Stimulated activated naive CD8-positive, alpha-beta T cell treated with anti-CD3 and anti-CD28 coated beads, Interleukin-15, Interleukin-2, amounts not matched to agents 100 ng/mL and 50 ng/mL, for 24 hours (primary cell): Measurements from ENCODE around the gene GOPC.

Source experiments
- H3K27ac Mint-ChIP-seq: one replicate; pipeline ENCODE4 v1.8.0; 2021; ENCODE audit warnings: mild to moderate bottlenecking, mixed read lengths
- H3K27me3 Mint-ChIP-seq: one replicate; pipeline ENCODE4 v1.8.0; 2021; ENCODE audit warnings: mixed read lengths
- H3K36me3 Mint-ChIP-seq: one replicate; pipeline ENCODE4 v1.8.0; 2021; ENCODE audit warnings: low read depth, mixed read lengths
- H3K4me1 Mint-ChIP-seq: one replicate; pipeline ENCODE4 v1.8.0; 2021; ENCODE audit warnings: low read depth, mixed read lengths
- H3K4me3 Mint-ChIP-seq: one replicate; pipeline ENCODE4 v1.8.0; 2021; ENCODE audit warnings: mild to moderate bottlenecking, mixed read lengths
- H3K9me3 Mint-ChIP-seq: one replicate; pipeline ENCODE4 v1.8.0; 2021; ENCODE audit warnings: mixed read lengths

The GOPC gene

DNA sequence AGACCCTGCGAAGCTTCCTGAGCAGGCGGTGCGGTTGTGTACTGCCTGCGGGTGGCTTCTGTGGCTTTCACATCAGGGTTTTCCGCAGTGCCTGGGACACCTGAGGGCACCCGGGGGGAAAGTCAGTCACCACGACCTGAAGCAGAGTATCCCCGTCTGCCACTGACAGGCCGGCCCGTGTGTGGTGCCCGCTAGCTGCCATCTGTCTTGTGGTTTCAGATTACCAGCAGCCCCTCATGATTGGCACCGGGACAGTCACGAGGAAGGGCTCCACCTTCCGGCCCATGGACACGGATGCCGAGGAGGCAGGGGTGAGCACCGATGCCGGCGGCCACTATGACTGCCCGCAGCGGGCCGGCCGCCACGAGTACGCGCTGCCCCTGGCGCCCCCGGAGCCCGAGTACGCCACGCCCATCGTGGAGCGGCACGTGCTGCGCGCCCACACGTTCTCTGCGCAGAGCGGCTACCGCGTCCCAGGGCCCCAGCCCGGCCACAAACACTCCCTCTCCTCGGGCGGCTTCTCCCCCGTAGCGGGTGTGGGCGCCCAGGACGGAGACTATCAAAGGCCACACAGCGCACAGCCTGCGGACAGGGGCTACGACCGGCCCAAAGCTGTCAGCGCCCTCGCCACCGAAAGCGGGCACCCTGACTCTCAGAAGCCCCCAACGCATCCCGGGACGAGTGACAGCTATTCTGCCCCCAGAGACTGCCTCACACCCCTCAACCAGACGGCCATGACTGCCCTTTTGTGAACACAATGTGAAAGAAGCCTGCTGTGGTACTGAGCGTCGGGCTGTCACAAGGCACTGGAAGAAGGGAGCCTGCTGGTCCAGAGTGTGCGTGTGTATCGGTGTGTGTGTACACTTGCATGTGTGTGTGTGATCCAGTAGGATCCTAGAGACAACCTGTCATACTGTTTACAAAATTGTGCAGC, 54.4 kb downstream of the GOPC start:
- Mint-ChIP-seq H3K36me3 (no peaks in the 10 kb centered on the region), H3K27me3 (peaks cover 8% of the 10 kb centered on the region), H3K4me3 (peak overlapping the region; percentile 78), H3K27ac (peak overlapping the region; percentile 47), H3K4me1 (peaks cover 37% of the 10 kb centered on the region), H3K9me3 (no peaks in the 10 kb centered on the region)

DNA sequence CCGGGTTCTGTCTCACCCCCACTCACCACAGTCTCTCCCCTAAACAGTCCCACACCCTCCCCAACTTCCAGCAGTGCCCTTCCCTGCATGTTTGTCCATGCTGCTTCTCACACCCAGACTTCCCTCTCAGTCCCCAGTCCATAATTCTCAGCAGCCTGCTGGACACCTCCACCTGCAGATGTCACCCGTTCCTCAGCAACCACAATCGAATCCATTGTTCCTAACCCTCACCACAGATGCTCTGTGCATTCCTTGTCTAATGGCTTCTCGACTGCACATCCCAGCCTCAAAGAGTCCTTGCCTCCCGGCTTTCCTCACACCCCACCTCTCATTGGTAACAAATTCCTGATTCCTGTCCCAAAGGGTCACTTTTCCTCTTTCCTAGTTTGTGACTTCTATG, 55.6 kb downstream of the GOPC start:
- no peaks in the 10 kb centered on the region for H3K36me3 Mint-ChIP-seq
- no peak overlapping the region for H3K4me3 Mint-ChIP-seq
- H3K27ac Mint-ChIP-seq = no peak overlapping the region
- no peaks in the 10 kb centered on the region for H3K9me3 Mint-ChIP-seq
- peaks cover 37% of the 10 kb centered on the region for H3K4me1 Mint-ChIP-seq
- H3K27me3 Mint-ChIP-seq = peaks cover 8% of the 10 kb centered on the region

DNA sequence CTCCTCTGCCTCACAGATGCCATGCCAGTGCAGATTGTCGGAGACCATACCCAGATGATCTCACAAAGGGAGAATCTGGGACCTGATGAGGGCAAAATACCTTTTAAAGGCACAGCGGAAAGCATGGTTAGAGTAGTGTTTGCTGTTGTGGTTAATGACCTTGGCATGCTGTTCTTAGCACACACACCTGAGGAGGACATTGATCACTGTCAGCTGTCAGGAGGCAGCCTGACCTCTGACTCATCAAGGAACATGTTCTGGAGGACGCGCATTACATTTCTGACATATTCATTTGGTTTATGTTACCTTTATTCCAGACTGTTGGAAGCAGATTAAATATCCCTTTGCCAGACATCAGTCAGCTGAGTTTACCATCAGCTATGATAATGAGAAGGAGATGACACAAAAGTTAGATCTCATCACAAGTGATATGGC, 57.1 kb downstream of the GOPC start:
- Mint-ChIP-seq H3K36me3 (peaks cover under 1% of the 10 kb centered on the region), H3K27me3 (peaks cover 9% of the 10 kb centered on the region), H3K4me3 (no peak overlapping the region), H3K4me1 (peaks cover 28% of the 10 kb centered on the region), H3K27ac (no peak overlapping the region), H3K9me3 (no peaks in the 10 kb centered on the region)

DNA sequence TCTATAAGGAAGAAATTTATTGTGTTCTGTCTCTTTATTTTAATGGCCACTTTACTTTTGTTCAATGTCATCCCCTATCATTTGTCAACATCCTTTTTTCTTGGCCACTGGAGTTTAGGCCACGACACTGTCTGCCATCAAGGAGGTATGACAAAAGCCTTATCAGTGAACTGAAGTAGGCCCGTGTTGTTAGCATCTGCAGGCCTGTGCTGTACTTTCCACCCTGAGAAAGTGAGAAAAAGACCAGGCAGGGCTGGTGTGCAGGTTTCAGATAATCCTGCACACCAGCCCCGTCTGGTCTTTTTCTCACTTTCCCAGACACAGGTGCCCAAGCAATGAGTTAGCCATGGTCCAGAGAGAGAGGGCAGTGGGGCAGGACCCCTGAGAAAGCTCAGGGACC, 57.6 kb downstream of the GOPC start:
- Mint-ChIP-seq H3K27me3 (peaks cover 12% of the 10 kb centered on the region), H3K36me3 (peaks cover 4% of the 10 kb centered on the region), H3K4me1 (peaks cover 23% of the 10 kb centered on the region), H3K27ac (no peak overlapping the region), H3K9me3 (no peaks in the 10 kb centered on the region), H3K4me3 (no peak overlapping the region)

DNA sequence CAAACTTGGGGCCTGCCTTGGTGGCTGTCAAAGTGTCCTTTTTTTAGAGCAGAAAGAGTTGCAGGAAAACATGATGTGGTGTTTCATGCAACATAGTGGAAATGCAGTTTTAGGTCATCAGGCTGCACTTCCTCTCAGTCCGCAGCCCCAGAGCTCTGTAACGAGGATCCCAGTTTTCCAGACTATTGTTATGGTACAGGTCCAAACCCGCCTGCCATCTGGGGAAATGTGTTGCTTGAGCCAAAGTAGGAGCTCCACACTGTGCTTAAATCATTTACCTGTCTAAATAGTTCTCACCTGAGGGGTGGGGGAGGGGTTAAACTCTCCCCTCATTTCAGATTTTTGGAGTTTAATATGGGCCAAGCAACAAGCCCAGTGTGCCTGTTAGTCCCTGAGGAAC, 59.8 kb downstream of the GOPC start:
- peaks cover 12% of the 10 kb centered on the region for H3K27me3 Mint-ChIP-seq
- H3K4me3 Mint-ChIP-seq = no peak overlapping the region
- no peaks in the 10 kb centered on the region for H3K9me3 Mint-ChIP-seq
- H3K36me3 Mint-ChIP-seq = peaks cover 4% of the 10 kb centered on the region
- H3K27ac Mint-ChIP-seq = no peak overlapping the region
- peaks cover 3% of the 10 kb centered on the region for H3K4me1 Mint-ChIP-seq

DNA sequence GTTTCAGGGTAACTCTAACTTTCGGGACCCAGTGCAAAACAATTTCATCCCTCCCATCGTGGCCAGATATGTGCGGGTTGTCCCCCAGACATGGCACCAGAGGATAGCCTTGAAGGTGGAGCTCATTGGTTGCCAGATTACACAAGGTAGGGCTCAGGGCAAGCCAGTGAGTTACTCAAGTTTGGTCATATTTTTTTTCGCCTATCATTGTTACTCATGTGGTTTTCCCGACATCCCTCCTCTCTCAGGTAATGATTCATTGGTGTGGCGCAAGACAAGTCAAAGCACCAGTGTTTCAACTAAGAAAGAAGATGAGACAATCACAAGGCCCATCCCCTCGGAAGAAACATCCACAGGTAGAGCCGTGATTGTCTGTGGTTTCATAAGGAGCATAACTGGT, 61.6 kb downstream of the GOPC start:
- H3K36me3 Mint-ChIP-seq = peaks cover 4% of the 10 kb centered on the region
- no peak overlapping the region for H3K27ac Mint-ChIP-seq
- H3K4me1 Mint-ChIP-seq = no peaks in the 10 kb centered on the region
- H3K9me3 Mint-ChIP-seq = no peaks in the 10 kb centered on the region
- H3K4me3 Mint-ChIP-seq = no peak overlapping the region
- peaks cover 3% of the 10 kb centered on the region for H3K27me3 Mint-ChIP-seq

DNA sequence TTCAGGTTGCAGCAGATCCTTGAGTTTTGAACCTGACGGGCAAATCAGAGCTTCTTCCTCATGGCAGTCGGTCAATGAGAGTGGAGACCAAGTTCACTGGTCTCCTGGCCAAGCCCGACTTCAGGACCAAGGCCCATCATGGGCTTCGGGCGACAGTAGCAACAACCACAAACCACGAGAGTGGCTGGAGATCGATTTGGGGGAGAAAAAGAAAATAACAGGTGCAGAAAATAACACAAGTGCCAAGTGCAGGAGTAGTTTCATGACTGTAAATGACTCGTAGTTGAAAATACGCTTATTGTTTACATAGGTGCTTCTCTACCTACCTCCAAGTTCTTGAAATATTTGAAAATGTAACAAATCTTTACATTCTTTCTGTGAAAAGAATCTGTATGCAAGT, 63.7 kb downstream of the GOPC start:
- peaks cover 3% of the 10 kb centered on the region for H3K27me3 Mint-ChIP-seq
- H3K9me3 Mint-ChIP-seq = no peaks in the 10 kb centered on the region

DNA sequence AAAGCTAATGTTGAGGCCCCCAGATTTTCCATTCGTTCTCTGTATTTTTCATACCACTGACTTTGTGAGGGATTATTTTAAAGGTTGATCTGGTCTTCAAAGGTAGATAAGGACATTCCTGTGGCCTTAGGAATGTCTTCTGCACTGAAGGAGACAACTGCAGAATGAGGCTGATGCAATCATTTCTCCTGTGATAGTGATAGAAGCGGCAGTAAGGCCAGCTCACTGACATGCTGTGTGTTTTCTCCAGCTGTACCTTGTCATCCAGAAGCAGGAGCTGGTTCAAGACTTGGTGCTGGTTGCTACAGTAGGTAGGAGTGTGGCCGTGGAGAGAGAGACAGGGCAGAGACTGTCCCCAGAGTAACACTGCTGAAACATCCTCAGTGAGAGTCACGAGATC, 66.0 kb downstream of the GOPC start:
- Mint-ChIP-seq H3K27ac (no peak overlapping the region), H3K27me3 (peaks cover 3% of the 10 kb centered on the region), H3K4me1 (no peaks in the 10 kb centered on the region), H3K4me3 (no peak overlapping the region), H3K36me3 (peaks cover 4% of the 10 kb centered on the region), H3K9me3 (no peaks in the 10 kb centered on the region)

More for the DNA sequence above, 63.7 kb downstream of the GOPC start:
- Mint-ChIP-seq H3K36me3 (peaks cover 4% of the 10 kb centered on the region), H3K4me3 (no peak overlapping the region), H3K4me1 (no peaks in the 10 kb centered on the region), H3K27ac (no peak overlapping the region)

DNA sequence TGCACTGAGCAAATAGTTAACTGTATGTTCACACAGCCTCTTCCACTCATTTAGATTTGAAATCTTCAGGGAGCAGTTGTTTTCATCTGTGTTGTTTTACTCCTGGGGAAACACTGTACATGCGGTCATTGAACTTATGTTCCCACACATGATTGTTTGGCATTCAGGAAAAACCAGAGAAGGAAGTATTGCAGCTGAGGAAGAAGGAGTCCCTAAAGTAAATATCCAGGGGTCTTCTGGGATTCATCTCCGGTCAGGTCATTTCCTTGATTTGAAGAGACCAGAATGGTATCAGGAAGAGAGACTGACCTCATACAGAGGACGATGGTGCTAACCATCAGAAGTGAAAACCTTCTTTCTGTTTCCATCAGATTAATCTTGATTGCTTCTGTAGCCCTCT, 67.3 kb downstream of the GOPC start:
- Mint-ChIP-seq H3K4me1 (no peaks in the 10 kb centered on the region), H3K27ac (no peak overlapping the region)

DNA sequence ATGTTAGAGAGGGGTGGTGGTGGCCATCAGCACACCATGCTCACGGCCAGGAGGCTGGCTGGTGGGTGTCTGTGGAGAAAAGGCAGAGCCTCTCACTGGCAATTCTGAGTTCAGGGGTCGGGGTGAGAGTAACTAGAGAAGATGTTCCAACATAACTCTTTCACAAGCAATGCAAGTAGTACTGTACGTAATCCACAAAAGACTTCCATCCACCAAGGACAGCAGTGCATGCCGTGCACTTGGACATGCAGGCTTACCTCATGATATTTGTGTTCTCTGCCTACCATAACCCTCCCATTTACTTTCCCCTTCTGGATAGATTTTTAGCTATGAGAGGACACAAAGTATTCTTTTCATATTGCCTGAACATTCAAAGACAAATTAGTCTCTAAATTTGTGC, 68.5 kb downstream of the GOPC start:
- no peaks in the 10 kb centered on the region for H3K9me3 Mint-ChIP-seq
- H3K4me3 Mint-ChIP-seq = no peak overlapping the region
- H3K27me3 Mint-ChIP-seq = no peaks in the 10 kb centered on the region

More for the DNA sequence above, 67.3 kb downstream of the GOPC start:
- Mint-ChIP-seq H3K36me3 (peaks cover under 1% of the 10 kb centered on the region), H3K4me3 (no peak overlapping the region), H3K9me3 (no peaks in the 10 kb centered on the region), H3K27me3 (peaks cover under 1% of the 10 kb centered on the region)

DNA sequence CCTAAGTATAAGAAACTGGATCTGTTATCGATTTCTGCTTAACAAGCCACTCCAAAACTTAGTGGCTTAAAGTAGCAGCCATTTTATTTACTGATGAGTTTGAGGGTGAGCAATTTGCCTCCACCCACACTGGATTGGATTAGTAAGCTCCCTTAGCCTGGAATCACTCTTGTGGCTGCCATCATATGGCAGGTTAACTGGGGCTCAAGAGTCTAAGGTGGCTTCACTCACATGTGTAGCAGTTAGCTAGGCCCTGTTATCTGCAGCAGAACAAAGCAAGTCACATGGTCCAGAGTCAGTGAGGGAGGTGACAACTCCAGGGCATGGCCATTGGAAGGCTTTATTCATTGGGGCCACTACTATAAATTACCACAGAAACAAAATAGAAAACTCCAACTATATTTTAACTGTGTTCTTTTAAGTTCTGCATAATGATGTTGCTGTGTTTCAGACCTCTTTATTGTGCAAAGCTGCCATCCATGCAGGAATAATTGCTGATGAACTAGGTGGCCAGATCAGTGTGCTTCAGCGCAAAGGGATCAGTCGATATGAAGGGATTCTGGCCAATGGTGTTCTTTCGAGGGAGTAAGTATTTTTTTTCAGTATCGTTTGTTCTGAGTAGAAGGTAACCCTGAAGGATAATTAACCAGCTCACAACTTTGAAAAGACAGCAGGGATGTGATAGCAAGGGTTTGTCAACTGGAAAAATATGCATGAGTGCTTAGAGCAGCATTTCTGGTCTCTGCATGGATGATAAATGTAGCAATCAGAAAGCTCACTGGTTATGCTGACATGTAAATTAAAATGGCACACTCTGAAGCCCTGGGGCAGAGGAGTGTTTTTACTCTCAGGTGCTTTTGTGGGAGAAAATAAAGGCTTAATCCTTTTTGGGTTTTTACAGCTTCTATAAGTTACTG, 70.2 kb downstream of the GOPC start:
- Mint-ChIP-seq H3K4me1 (no peaks in the 10 kb centered on the region), H3K27ac (no peak overlapping the region), H3K27me3 (no peaks in the 10 kb centered on the region), H3K4me3 (no peak overlapping the region), H3K9me3 (no peaks in the 10 kb centered on the region), H3K36me3 (no peaks in the 10 kb centered on the region)

More for the DNA sequence above, 68.5 kb downstream of the GOPC start:
- no peaks in the 10 kb centered on the region for H3K4me1 Mint-ChIP-seq
- no peak overlapping the region for H3K27ac Mint-ChIP-seq
- H3K36me3 Mint-ChIP-seq = no peaks in the 10 kb centered on the region

DNA sequence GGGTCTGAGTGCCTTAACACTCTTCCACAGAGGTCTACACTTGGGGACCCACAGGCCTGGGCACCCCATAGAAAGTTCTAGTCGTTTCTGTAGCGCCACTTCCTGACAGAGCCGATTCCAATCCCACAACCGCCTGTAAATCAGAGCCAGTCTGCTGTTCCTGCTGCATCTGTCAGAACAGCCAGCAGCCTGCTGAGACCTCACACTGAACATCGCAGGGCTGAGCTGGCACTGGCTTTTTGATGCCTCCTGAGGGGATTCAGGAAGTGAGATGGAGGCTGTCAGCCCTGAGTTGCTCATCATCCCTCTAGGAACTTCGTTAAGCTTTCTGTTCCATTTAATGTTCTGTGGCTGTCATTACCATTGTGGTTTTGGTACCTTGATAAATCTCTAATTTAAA, 71.0 kb downstream of the GOPC start:
- H3K27me3 Mint-ChIP-seq = no peaks in the 10 kb centered on the region
- H3K27ac Mint-ChIP-seq = no peak overlapping the region
- H3K4me3 Mint-ChIP-seq = no peak overlapping the region
- H3K9me3 Mint-ChIP-seq = no peaks in the 10 kb centered on the region
- no peaks in the 10 kb centered on the region for H3K36me3 Mint-ChIP-seq
- no peaks in the 10 kb centered on the region for H3K4me1 Mint-ChIP-seq

DNA sequence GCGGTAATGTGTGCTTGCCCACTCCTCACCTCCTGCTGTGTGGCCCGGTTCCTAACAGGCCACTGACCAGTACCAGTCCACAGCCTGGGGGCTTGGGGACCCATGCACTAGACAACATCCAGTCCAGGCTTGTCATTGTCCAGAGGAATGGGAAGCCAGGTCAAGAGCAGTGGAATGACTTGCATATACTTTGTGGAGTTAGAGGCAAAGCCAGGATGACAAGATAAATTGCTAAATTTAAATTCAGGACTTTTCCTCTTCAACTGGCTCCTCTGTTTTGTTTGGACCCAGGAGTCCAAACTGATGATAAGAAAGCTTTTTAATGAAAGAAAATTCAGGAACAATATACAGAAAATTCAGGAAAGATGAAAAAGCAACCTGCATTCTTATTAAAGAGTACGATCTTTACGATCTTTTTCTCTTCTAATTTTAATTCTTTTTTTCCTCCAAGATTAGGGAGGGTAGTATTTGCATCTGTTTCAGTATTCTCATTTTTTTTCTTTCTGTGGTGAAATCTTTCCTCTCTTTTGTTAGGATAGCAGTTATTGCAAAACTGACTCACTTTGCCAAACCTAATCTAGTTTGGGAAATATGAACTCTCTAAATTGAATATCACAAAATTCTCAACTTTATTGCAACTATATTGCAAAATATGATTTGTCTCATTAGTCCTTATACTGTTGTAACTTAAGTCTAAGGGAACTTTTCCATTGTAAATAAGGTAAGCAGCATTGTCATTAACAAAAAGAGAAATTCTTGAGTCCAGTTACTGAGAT, 71.7 kb downstream of the GOPC start:
- H3K4me3 Mint-ChIP-seq = no peak overlapping the region
- H3K27ac Mint-ChIP-seq = no peak overlapping the region
- H3K9me3 Mint-ChIP-seq = no peaks in the 10 kb centered on the region
- no peaks in the 10 kb centered on the region for H3K27me3 Mint-ChIP-seq
- no peaks in the 10 kb centered on the region for H3K4me1 Mint-ChIP-seq
- no peaks in the 10 kb centered on the region for H3K36me3 Mint-ChIP-seq

DNA sequence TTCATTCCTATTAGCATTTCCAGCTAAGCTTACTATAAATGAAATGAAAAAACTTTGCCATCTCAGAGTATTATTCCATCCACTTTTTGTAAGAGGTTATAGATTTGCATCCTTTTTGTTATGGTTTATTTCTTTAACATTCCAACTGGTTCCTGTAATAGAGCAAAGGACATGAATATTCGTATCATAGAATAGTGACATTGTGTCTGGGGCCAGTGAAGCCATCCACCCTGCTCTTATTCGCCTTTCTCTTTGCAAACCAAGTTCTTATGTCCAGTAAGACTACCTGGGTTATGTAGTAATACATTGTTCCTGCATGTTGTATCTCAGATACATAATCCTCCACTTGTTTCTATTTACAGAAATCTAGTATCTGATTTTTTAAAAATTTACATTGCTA, 76.7 kb downstream of the GOPC start:
- no peaks in the 10 kb centered on the region for H3K27me3 Mint-ChIP-seq
- H3K4me1 Mint-ChIP-seq = no peaks in the 10 kb centered on the region
- no peak overlapping the region for H3K4me3 Mint-ChIP-seq
- no peaks in the 10 kb centered on the region for H3K9me3 Mint-ChIP-seq
- no peaks in the 10 kb centered on the region for H3K36me3 Mint-ChIP-seq
- H3K27ac Mint-ChIP-seq = no peak overlapping the region
